K562 (cell line): ENCODE data around the gene FAM240A. TPM values are rescaled to one million over a fixed set of nuclear protein-coding genes. Genes with fewer than 3 reads are reported as not detected.

Experiments used
- CBFB ChIP-seq: sonication (generic); formaldehyde crosslinking; IDR thresholded peaks from 2 replicates; pipeline ENCODE4 v1.4.0; 2020; ENCODE audit warnings: mild to moderate bottlenecking, missing genetic modification reagents
- CCAR2 ChIP-seq: fragments of 200-400 bp; formaldehyde crosslinking; IDR thresholded peaks from 2 replicates; pipeline ENCODE4 v1.6.1; 2017; ENCODE audit warnings: mild to moderate bottlenecking, low read depth, low read length
- KHSRP ChIP-seq: fragments of 450-650 bp; IDR thresholded peaks from 2 replicates; pipeline ENCODE4 v1.6.1; 2017
- NR2C2 ChIP-seq, 2 experiments: fragments of 200-800 bp in 1 of 2; sonication (Bioruptor generic) in 1 of 2; sonication (generic) in 1 of 2; formaldehyde crosslinking in 1 of 2; IDR thresholded peaks; 2 replicates each; pipeline versions ENCODE4 v1.6.1 to v1.8.0; 2016 to 2022; ENCODE audit warnings: mild to moderate bottlenecking in 1 of 2, missing compliant biosample characterization in 1 of 2, missing genetic modification characterization in 1 of 2, missing genetic modification reagents in 1 of 2
- SMARCE1 ChIP-seq: fragments of 450-650 bp; IDR thresholded peaks from 2 replicates; pipeline ENCODE4 v1.7.1; 2016; ENCODE audit warnings: mild to moderate bottlenecking
- XRCC4 ChIP-seq: IDR thresholded peaks from one replicate; pipeline ENCODE4 v1.6.1; 2011; ENCODE audit not compliant: insufficient read depth, insufficient read length; ENCODE audit errors: extremely low read depth
- polyA plus RNA-seq, 8 experiments: library from polyadenylated mRNA; depleted of rRNA in 4 of 8; stranded (reverse) in 5 of 8; unstranded in 3 of 8; fragments of >200 nt; fragmentation: Nextera tagmentation in 2 of 8; fragmentation: Illumina TruSeq in 1 of 8; extraction: Ambion mirVana in 2 of 8; extraction: Trizol in 1 of 8; gene quantifications; 2 replicates each; pipeline versions ENCODE4 v1.2.1 to v1.2.3, GENCODE V29; 2011 to 2014; ENCODE audit warnings: inconsistent platforms in 1 of 8, missing spikeins in 1 of 8
- total RNA-seq, 7 experiments: library from RNA; depleted of rRNA in 6 of 7; stranded (reverse); fragments of >200 nt in 6 of 7; fragmentation: Illumina TruSeq in 2 of 7; extraction: Trizol in 2 of 7; gene quantifications; 2 replicates each; pipeline versions ENCODE4 v1.2.1 to v1.2.3, GENCODE V29; 2011 to 2021; ENCODE audit warnings: low replicate concordance in 1 of 7
- TF ChIP-seq, protein P1 (sequence below): sonication (generic); formaldehyde crosslinking; IDR thresholded peaks from 2 replicates; pipeline ENCODE4 v1.8.1; 2023; ENCODE audit warnings: mild to moderate bottlenecking, missing genetic modification reagents, moderate library complexity
- TF ChIP-seq, protein P2 (sequence below): fragments of 450-650 bp; IDR thresholded peaks from 2 replicates; pipeline ENCODE4 v1.7.1; 2018; ENCODE audit warnings: mild to moderate bottlenecking, low read depth; ENCODE audit not compliant: partially characterized antibody

The FAM240A gene
- total and polyA plus RNA-seq, 9 of the 15 experiments (the other 6 are each of a cell fraction or from before 2014, with no cell fraction given) = not detected

DNA sequence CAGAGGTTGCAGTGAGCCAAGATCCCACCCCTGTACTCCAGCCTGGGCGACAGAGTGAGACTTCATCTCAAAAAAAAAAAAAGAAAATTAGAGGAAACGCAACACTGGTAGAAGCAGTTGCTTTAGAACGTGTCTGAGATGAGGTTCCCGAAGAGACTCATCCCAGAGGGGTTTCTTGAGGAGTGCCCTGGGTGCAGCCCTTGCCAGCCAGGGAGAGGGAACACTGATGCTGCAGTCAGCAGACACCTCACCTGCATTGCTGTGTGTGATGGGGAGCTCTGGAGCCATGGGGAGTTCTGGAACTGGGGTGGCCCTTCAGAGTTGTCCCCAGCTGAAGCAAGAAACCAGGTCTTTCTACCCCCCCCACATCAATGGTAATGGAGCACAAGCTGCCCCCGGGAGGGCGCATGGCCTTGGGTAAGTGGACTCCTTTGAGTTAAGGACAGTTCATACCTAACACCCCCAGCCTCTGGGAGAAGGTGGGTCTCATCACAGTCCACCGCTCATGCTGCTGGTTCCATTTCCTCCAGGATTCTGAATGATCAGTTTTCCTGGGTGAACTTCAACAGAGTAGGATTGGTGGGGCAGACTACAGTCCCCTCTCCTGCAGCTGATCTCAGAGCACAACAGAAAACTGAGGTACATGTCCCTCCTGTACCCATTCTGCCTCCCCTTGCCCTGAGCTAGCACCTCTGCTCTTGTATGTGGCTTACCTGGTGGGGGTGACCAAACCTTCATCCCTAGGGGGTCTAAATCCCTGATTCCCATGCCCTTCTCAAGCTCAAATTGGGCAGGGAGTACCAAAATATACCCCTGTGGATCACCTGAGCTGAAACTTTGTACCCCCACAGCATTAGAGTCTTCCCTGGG is 27.5 kb upstream of the FAM240A start (continued):
- TF ChIP-seq XRCC4 (no peak), KHSRP (no peak), CCAR2 (no peak), SMARCE1 (no peak), CBFB (no peak), NR2C2 (CRISPR knock-in tag; IDR thresholded peaks at IDR 0.05) (no peak), NR2C2 (tag; IDR thresholded peaks at IDR 0.05) (no peak)
- TF ChIP-seq, protein P1, sequence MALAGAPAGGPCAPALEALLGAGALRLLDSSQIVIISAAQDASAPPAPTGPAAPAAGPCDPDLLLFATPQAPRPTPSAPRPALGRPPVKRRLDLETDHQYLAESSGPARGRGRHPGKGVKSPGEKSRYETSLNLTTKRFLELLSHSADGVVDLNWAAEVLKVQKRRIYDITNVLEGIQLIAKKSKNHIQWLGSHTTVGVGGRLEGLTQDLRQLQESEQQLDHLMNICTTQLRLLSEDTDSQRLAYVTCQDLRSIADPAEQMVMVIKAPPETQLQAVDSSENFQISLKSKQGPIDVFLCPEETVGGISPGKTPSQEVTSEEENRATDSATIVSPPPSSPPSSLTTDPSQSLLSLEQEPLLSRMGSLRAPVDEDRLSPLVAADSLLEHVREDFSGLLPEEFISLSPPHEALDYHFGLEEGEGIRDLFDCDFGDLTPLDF (CRISPR knock-in tag) = no peak
- TF ChIP-seq, protein P2, sequence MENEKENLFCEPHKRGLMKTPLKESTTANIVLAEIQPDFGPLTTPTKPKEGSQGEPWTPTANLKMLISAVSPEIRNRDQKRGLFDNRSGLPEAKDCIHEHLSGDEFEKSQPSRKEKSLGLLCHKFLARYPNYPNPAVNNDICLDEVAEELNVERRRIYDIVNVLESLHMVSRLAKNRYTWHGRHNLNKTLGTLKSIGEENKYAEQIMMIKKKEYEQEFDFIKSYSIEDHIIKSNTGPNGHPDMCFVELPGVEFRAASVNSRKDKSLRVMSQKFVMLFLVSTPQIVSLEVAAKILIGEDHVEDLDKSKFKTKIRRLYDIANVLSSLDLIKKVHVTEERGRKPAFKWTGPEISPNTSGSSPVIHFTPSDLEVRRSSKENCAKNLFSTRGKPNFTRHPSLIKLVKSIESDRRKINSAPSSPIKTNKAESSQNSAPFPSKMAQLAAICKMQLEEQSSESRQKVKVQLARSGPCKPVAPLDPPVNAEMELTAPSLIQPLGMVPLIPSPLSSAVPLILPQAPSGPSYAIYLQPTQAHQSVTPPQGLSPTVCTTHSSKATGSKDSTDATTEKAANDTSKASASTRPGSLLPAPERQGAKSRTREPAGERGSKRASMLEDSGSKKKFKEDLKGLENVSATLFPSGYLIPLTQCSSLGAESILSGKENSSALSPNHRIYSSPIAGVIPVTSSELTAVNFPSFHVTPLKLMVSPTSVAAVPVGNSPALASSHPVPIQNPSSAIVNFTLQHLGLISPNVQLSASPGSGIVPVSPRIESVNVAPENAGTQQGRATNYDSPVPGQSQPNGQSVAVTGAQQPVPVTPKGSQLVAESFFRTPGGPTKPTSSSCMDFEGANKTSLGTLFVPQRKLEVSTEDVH = no peak
- TF ChIP-seq, all 486 proteins: peak for 0
